HG03342 (cell line): ENCODE measurements around the gene NHERF2.

Experiments used
- ATAC-seq: cut with Tn5 transposase; IDR thresholded peaks from one replicate; pipeline ENCODE4 v1.9.1; 2021; ENCODE audit warnings: mild to moderate bottlenecking, moderate library complexity; ENCODE audit not compliant: unreplicated experiment

The NHERF2 gene

GRCh38 chr16:2079311-2079800 is 52.7 kb downstream of the NHERF2 start:
- no peak for ATAC-seq

- ATAC-seq: no peak
Measured at GRCh38 chr16:2079991-2080390, 53.3 kb downstream of the NHERF2 start.

GRCh38 chr16:2081201-2082084 is 54.7 kb downstream of the NHERF2 start:
- ATAC-seq: no peak

- no peak for ATAC-seq
Measured at GRCh38 chr16:2082171-2082982, 55.7 kb downstream of the NHERF2 start.

GRCh38 chr16:2082983-2083364 is 56.3 kb downstream of the NHERF2 start:
- no peak for ATAC-seq

- no peak for ATAC-seq
Measured at GRCh38 chr16:2083409-2083808, 56.7 kb downstream of the NHERF2 start.

GRCh38 chr16:2083876-2084780 is 57.4 kb downstream of the NHERF2 start:
- no peak for ATAC-seq

- no peak for ATAC-seq
Measured at GRCh38 chr16:2084895-2085625, 58.4 kb downstream of the NHERF2 start.

GRCh38 chr16:2085669-2086068 is 59.0 kb downstream of the NHERF2 start:
- no peak for ATAC-seq

- no peak for ATAC-seq
Measured at GRCh38 chr16:2086106-2086742, 59.5 kb downstream of the NHERF2 start.

GRCh38 chr16:2086812-2087747 is 60.4 kb downstream of the NHERF2 start:
- ATAC-seq: no peak

- no peak for ATAC-seq
Measured at GRCh38 chr16:2087748-2088631, 61.3 kb downstream of the NHERF2 start.
